HUES64 (cell line): ENCODE data around the gene CFAP251.
"Not testable (repeated sequence)": the region's sequence is repeated elsewhere in the genome, so short reads cannot be mapped to it uniquely, and the experiment has no call there.

Experiments
- H3K27ac ChIP-seq: 2 replicates; pipeline ENCODE4 v1.7.0; 2013; ENCODE audit warnings: low read depth, low read length, inconsistent platforms
- H3K27me3 ChIP-seq: 2 replicates; pipeline ENCODE4 v1.6.1; 2013; ENCODE audit warnings: mild to moderate bottlenecking, low read length; ENCODE audit not compliant: insufficient read depth
- H3K36me3 ChIP-seq: 2 replicates; pipeline ENCODE4 v1.6.1; 2013; ENCODE audit warnings: mild to moderate bottlenecking, low read length; ENCODE audit not compliant: insufficient read depth
- H3K4me1 ChIP-seq: 2 replicates; pipeline ENCODE4 v1.6.1; 2013; ENCODE audit warnings: mild to moderate bottlenecking, low read length, moderate library complexity; ENCODE audit not compliant: insufficient read depth
- H3K4me3 ChIP-seq: 2 replicates; pipeline ENCODE4 v1.5.1; 2013; ENCODE audit warnings: mild to moderate bottlenecking, low read length, moderate library complexity
- H3K9ac ChIP-seq: 2 replicates; pipeline ENCODE4 v1.6.1; 2013; ENCODE audit warnings: mild to moderate bottlenecking, low read depth, low read length
- H3K9me3 ChIP-seq: 2 replicates; pipeline ENCODE4 v1.6.1; 2013; ENCODE audit warnings: low read depth, low read length; ENCODE audit not compliant: insufficient read depth
- WGBS: fragments of 150-250, 120-280 bp; methylation state at CpG from one replicate; pipeline ENCODE4 v1.1.7; 2013; ENCODE audit warnings: missing lambda C conversion rate; 5-methylcytosine and 5-hydroxymethylcytosine counted together

CFAP251 gene

DNA sequence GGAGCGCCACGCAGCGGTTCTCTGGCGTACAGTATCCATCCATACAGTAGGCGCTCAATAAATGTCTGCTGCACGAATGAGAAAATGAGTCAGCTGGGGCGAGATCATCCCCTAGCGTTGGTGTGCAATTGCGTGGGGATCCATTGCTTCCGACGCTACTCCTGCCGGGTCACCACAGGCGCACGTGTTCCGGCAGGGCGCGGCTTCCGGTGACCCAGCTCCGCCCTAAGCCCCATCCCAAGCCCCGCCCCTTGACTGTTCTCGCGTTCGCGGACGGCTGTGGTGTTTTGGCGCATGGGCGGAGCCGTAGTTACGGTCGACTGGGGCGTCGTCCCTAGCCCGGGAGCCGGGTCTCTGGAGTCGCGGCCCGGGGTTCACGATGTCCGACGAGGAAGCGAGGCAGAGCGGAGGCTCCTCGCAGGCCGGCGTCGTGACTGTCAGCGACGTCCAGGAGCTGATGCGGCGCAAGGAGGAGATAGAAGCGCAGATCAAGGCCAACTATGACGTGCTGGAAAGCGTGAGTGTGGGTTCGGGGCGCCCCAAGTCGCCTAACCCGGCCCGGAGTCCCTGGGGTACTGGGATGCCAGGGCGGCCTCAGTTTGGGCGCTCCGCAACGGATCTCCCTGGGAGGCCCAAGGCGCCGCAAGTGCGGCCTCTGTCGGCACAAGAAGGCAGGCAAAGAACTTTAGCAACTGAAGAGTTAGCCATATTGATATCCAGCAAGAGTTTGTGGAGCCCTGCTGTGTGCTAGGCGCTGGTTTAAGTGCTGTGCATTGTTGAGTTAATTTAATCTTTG, 29.7 kb upstream of the CFAP251 start, which contains the start of gene PSMD9:
Gene PSMD9, plus strand, starts transcription at position 313 of the 796 bp plus-strand sequence. Its CDS starts 67 bp downstream, at position 380.
- H3K4me1 ChIP-seq: peaks cover 5% of the 10 kb centered on the region
- H3K36me3 ChIP-seq: peaks cover 4% of the 10 kb centered on the region; the same call in 1 of the 2 replicates
- H3K27me3 ChIP-seq: no peaks in the 10 kb centered on the region
- H3K4me3 ChIP-seq: peak within 1 kb of the TSS; percentile 70
- peak within 1 kb of the TSS; percentile 82 for H3K9ac ChIP-seq
- WGBS: 2% methylated on average over 67 of the region's 67 CpGs
- peak within 1 kb of the TSS; percentile 96 for H3K27ac ChIP-seq
- no peaks in the 10 kb centered on the region for H3K9me3 ChIP-seq

DNA sequence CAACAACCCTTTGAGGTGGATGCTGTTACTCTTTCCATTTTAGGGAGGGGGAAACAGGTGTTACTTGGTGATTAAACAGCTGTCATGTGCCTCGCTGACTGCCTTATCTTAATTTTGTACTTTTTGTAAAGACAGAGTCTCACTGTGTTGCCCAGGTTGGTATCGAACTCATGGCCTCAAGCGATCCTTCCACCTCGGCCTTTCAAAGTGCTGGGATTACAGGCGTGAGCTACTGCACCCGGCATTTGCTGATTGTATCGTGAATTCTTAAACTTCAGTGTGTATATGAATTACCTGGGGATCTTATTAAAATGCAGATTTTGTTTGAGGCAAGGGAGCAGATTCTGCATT, 29.1 kb upstream of the CFAP251 start:
- WGBS: 11% methylated on average over 7 of the region's 7 CpGs
- Histone ChIP-seq H3K4me3 (peak overlapping the region; percentile 70), H3K27ac (peak overlapping the region; percentile 96; the same call in 1 of the 2 replicates), H3K36me3 (peaks cover 4% of the 10 kb centered on the region; the same call in 1 of the 2 replicates), H3K9me3 (no peaks in the 10 kb centered on the region), H3K27me3 (no peaks in the 10 kb centered on the region), H3K4me1 (peaks cover 8% of the 10 kb centered on the region), H3K9ac (peak overlapping the region; percentile 82)

DNA sequence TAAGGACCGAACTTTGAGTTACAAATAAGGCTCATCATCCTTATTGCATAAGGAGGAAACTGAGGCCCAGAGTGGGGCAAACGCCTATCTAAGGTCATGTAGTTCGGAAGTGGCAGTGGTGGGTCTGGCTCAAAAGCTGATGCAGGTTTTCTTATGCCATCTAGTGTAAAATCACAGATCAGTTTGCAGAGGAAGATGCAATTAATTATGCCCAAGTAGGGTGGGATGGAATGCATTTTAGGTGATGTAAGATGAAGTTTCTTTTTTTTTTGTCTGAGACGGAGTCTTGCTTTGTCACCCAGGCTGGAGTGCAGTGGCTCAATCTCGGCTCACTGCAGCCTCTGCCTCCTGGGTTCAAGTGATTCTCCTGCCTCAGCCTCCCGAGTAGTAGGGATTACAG, 28.7 kb upstream of the CFAP251 start:
- H3K4me3 ChIP-seq: peak overlapping the region; percentile 70
- WGBS: 82% methylated on average over 6 of the region's 6 CpGs
- peaks cover 10% of the 10 kb centered on the region for H3K4me1 ChIP-seq
- H3K9ac ChIP-seq, H3K9me3 ChIP-seq, H3K27ac ChIP-seq, H3K27me3 ChIP-seq, H3K36me3 ChIP-seq: not testable (repeated sequence)

DNA sequence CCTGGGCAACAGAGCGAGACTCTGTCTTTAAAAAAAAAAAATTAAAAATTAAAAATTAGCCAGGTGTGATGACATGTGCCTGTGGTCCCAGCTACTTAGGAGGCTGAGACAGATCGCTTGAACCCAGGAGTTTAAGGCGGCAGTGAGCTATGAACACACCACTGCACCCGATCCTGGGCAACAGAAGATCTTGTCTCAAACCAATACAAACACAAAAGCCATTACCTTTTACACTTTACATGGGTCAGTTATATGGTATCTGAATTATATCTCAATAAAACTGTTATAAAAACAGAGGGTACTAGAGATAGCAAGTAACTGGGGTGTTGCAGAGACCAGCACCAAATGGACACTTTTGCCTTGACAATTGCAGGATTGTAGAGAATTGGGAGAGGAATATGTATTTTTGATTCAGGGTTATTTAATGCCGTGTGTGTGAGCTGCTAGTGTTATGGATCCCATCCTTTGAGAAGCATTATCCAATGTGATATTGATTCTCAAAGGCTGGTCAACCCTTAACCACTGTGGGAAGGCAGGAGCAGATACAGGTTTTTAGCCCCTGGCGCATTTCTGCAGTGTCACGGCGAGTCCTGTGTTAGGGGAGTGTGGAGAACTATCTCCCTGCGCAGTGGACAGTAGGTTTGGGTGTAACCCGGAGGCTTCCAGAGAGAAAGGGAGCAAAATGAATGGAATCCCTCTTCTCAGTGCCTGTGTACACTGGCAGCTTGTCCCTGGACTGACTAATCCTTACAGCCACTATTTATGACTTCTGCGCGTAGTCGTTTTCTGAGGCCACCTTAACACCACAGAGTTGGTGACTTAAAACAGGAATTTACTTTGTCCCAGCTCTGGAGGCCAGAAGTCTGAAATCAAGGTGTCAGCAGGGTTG, 25.5 kb upstream of the CFAP251 start:
- Histone ChIP-seq H3K4me1 (peaks cover 10% of the 10 kb centered on the region), H3K27me3 (no peaks in the 10 kb centered on the region), H3K9me3 (no peaks in the 10 kb centered on the region), H3K9ac (no peak overlapping the region), H3K27ac (no peak overlapping the region), H3K4me3 (no peak overlapping the region), H3K36me3 (peaks cover 19% of the 10 kb centered on the region)
- 95% methylated on average over 12 of the region's 13 CpGs for WGBS

DNA sequence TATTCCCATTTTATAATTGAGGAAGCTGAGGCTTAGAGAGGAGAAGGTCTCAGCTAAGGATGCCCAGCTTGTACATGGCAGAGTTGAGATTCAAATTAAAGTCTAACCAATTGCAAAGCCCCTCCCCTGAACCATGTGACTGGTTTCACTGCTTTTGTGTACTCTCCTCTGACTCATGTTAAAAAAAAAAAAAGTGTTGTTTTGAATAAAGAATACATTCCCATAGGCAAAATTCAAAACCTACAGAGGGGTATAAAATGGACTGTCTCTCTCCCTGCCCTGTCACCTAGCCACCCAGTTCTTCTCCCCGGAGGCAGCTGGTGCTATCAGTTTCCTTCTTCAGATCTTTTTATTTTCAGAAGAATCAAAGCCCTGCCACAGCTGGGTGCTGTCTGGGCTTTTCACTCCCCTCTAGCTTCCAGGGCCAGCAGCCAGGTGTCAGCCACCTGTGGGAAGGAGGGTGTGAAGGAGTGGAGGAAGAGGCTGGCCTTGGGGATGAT, 24.4 kb upstream of the CFAP251 start:
- 50% methylated on average over 1 of the region's 1 CpG for WGBS
- peaks cover 23% of the 10 kb centered on the region for H3K36me3 ChIP-seq
- H3K4me1 ChIP-seq: peaks cover 10% of the 10 kb centered on the region
- no peaks in the 10 kb centered on the region for H3K9me3 ChIP-seq
- H3K27me3 ChIP-seq: no peaks in the 10 kb centered on the region
- no peak overlapping the region for H3K4me3 ChIP-seq
- no peak overlapping the region; the same call in 1 of the 2 replicates for H3K27ac ChIP-seq
- no peak overlapping the region for H3K9ac ChIP-seq

DNA sequence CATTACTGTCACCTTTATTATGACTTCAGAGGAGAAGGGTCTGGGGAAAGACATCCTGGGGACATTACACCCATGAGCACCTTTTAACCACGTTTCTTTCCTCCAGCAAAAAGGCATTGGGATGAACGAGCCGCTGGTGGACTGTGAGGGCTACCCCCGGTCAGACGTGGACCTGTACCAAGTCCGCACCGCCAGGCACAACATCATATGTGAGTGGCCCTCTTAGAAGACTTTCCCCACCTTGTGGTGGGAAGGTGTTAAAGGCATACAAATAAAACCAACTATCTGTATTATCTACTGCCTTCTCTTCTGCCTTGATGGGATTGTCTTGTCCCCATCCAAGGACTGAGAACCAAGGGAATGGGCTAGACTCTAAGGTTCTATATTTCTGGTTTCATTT, 23.8 kb upstream of the CFAP251 start:
- Histone ChIP-seq H3K36me3 (peaks cover 29% of the 10 kb centered on the region), H3K9me3 (no peaks in the 10 kb centered on the region), H3K27me3 (no peaks in the 10 kb centered on the region), H3K4me1 (peaks cover 10% of the 10 kb centered on the region), H3K9ac (no peak overlapping the region), H3K4me3 (no peak overlapping the region), H3K27ac (no peak overlapping the region; the same call in 1 of the 2 replicates)
- WGBS: 89% methylated on average over 7 of the region's 7 CpGs

DNA sequence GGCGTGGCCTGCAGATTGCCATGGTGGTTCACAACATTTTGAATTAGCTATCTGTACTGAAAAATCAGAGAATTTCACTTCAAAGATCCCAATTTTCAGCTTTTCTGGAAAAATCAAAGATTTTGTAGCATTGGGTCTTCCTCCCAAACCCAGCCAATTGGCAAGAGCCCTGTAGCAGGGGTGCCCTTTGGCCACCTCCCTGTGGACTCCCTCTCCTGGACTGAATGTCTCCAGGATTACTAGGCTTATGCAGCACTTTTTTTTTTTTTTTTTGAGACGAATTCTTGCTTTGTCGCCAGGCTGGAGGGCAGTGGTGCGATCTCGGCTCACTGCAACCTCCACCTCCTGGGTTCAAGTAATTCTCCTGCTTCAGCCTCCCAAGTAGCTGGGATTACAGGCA, 20.1 kb upstream of the CFAP251 start:
- H3K36me3 ChIP-seq: peaks cover 53% of the 10 kb centered on the region
- WGBS: 93% methylated on average over 5 of the region's 5 CpGs
- H3K4me3 ChIP-seq: no peak overlapping the region
- H3K4me1 ChIP-seq: peaks cover 10% of the 10 kb centered on the region; the same call in 1 of the 2 replicates
- no peak overlapping the region for H3K9ac ChIP-seq
- no peak overlapping the region for H3K27ac ChIP-seq
- no peaks in the 10 kb centered on the region for H3K9me3 ChIP-seq
- no peaks in the 10 kb centered on the region for H3K27me3 ChIP-seq

DNA sequence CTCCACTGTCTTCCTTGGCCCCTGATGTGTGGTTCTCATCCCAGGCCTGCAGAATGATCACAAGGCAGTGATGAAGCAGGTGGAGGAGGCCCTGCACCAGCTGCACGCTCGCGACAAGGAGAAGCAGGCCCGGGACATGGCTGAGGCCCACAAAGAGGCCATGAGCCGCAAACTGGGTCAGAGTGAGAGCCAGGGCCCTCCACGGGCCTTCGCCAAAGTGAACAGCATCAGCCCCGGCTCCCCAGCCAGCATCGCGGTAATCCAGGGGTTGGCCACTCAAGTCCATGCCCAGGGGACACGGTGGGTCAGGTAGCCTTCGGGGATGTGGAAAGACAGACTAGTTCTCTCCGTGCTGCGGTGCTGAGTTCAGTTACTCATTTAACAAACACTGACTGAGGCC, 18.8 kb upstream of the CFAP251 start:
- Histone ChIP-seq H3K9me3 (no peaks in the 10 kb centered on the region), H3K4me1 (no peaks in the 10 kb centered on the region), H3K4me3 (no peak overlapping the region), H3K27me3 (no peaks in the 10 kb centered on the region), H3K36me3 (peaks cover 61% of the 10 kb centered on the region), H3K9ac (no peak overlapping the region), H3K27ac (no peak overlapping the region)
- WGBS: 95% methylated on average over 14 of the region's 14 CpGs

DNA sequence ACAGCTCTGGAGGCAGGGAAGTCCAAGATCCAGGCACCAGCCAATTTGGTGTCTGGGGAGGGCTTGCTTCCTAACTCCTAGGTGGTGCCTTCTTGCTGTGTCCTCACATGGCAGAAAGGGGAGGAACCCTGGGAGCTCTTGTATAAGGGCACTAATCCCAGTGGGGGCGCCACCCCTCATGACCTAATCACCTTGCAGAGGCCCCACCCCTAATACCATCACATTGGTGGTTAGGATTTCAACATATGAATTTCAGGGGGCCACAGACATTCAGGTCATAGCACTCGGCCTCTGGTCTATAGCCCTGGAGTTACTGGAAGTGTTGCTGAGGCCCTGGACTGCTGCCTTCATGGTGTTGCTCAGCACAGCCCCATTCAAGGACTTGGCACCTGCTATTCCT, 15.2 kb upstream of the CFAP251 start:
- Histone ChIP-seq H3K4me1 (no peaks in the 10 kb centered on the region), H3K36me3 (peaks cover 54% of the 10 kb centered on the region), H3K27ac (no peak overlapping the region), H3K27me3 (no peaks in the 10 kb centered on the region), H3K9me3 (no peaks in the 10 kb centered on the region), H3K4me3 (no peak overlapping the region), H3K9ac (no peak overlapping the region)
- 96% methylated on average over 2 of the region's 2 CpGs for WGBS

DNA sequence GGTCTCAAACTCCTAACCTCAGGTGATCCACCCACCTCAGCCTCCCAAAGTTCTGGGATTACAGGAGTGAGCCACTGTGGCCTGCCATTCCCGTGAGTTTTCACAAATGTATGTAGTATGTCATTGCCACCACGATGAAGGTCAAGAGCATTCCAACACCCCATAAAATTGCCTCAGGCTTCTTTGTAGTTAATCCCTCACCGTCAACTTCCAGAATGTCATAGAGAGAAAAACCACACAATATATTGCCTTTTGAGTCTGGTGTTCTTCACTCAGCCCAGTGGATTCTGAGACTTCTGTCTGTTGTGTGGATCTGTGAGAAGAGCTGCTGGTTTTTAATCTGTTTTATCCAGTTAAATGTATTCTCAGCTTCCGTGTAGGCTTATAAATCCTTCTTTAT, 12.6 kb upstream of the CFAP251 start:
- WGBS: 93% methylated on average over 3 of the region's 4 CpGs
- no peaks in the 10 kb centered on the region for H3K4me1 ChIP-seq
- H3K27ac ChIP-seq: no peak overlapping the region
- no peaks in the 10 kb centered on the region for H3K27me3 ChIP-seq
- no peak overlapping the region for H3K9ac ChIP-seq
- peaks cover 49% of the 10 kb centered on the region for H3K36me3 ChIP-seq
- no peaks in the 10 kb centered on the region for H3K9me3 ChIP-seq
- H3K4me3 ChIP-seq: no peak overlapping the region

DNA sequence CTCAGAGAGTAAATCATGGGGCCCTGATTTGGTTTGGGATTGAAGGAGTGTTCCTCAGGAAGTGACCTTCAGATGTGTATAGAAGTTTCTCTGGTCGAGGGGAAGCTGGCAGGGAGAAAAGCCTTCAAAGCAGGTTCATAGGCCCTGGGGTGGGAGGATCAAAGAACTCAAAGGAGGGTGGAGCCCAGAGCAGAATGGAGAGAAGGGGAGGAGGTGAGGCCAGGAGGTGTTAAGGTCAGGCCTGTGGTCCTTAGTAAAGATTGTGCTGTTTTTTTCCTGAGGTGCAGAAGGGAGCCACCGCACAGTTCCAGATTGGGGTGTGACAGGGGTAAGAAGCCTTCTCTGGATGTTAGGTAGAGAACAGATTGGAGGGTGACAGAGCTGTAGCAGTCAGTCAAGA, 9.7 kb upstream of the CFAP251 start:
- Histone ChIP-seq H3K36me3 (peaks cover 36% of the 10 kb centered on the region), H3K9ac (no peak overlapping the region), H3K27me3 (no peaks in the 10 kb centered on the region), H3K9me3 (no peaks in the 10 kb centered on the region), H3K4me1 (no peaks in the 10 kb centered on the region), H3K4me3 (no peak overlapping the region), H3K27ac (no peak overlapping the region)
- WGBS: 83% methylated on average over 2 of the region's 2 CpGs
